Heart left ventricle (tissue), 16 donors: ENCODE data around the gene SNX5. TPM values are rescaled to one million over a fixed set of nuclear protein-coding genes. Genes with fewer than 3 reads are reported as not detected.

Experiments
- ATAC-seq, 4 donors: fragments of 200-7000 bp; cut with Tn5 transposase; one replicate each; pipeline ENCODE4 v1.9.1; 2020 to 2022; ENCODE audit warnings: moderate library complexity in 4 of 4, mild to moderate bottlenecking in 3 of 4, moderate number of reproducible peaks in 1 of 4
- DNase-seq, 5 donors: peaks; one replicate each; pipeline ENCODE4 v3.0.0-alpha.2; 2020
- H3K27ac ChIP-seq, 12 donors: fragments of 200-600 bp; sonication (generic) in 4 of 12; one replicate each; pipeline versions ENCODE4 v1.5.0 to v1.8.0; 2016 to 2022; ENCODE audit warnings: mild to moderate bottlenecking in 2 of 12
- H3K27me3 ChIP-seq, 9 donors: fragments of 200-600 bp; sonication (generic) in 2 of 9; one replicate each; pipeline versions ENCODE4 v1.5.1 to v1.8.0; 2016 to 2022; ENCODE audit warnings: mild to moderate bottlenecking in 3 of 9
- H3K36me3 ChIP-seq, 9 donors: fragments of 200-600 bp; sonication (generic) in 2 of 9; one replicate each; pipeline versions ENCODE4 v1.5.0 to v1.8.0; 2018 to 2022; ENCODE audit warnings: mild to moderate bottlenecking in 2 of 9
- H3K4me1 ChIP-seq, 12 donors: fragments of 200-600 bp; sonication (generic) in 4 of 12; one replicate each; pipeline versions ENCODE4 v1.5.0 to v1.8.0; 2016 to 2022; ENCODE audit warnings: mild to moderate bottlenecking in 3 of 12
- H3K4me3 ChIP-seq, 12 donors: fragments of 200-600 bp; sonication (generic) in 4 of 12; one replicate each; pipeline versions ENCODE4 v1.5.0 to v1.8.0; 2017 to 2022; ENCODE audit warnings: mild to moderate bottlenecking in 9 of 12, moderate library complexity in 4 of 12
- H3K9me3 ChIP-seq, 12 donors: fragments of 200-600 bp; sonication (generic) in 4 of 12; one replicate each; pipeline versions ENCODE4 v1.5.0 to v1.8.0; 2016 to 2022; ENCODE audit warnings: mild to moderate bottlenecking in 1 of 12
- CTCF ChIP-seq, 12 donors: fragments of 200-600 bp; sonication (generic) in 4 of 12; IDR thresholded peaks; one replicate each; pipeline versions ENCODE4 v1.5.0 to v1.8.0; 2018 to 2022; ENCODE audit warnings: antibody characterized with exemption in 12 of 12, mild to moderate bottlenecking in 5 of 12
- POLR2A ChIP-seq, 2 donors: fragments of 450-650 bp; IDR thresholded peaks; one replicate each; pipeline ENCODE4 v1.6.1; 2017; ENCODE audit warnings: antibody characterized with exemption in 2 of 2, mild to moderate bottlenecking in 2 of 2, moderate library complexity in 2 of 2
- WGBS, 4 donors: extraction: QIAGEN DNeasy Blood & Tissue Kit in 2 of 4; methylation state at CpG; one replicate each; pipeline versions ENCODE4 v1.1.5 to v1.1.7; 2013 to 2018; 5-methylcytosine and 5-hydroxymethylcytosine counted together
- intact Hi-C, 10 donors: fragments of 100-400 bp; cut with DNase I; formaldehyde crosslinking; loops; one replicate each; pipeline versions ENCODE4 v1.11.1 to v1.14.2; 2022
- polyA plus RNA-seq, 2 donors: library from polyadenylated mRNA; stranded (reverse); fragments of 200-250 nt; gene quantifications; one replicate each; pipeline ENCODE4 v1.2.3, GENCODE V29; 2013
- total RNA-seq, 9 donors: library from RNA; depleted of rRNA in 2 of 9; stranded (reverse); fragments of >200 nt in 2 of 9; fragmentation: NEBNext Ultra II Directional in 3 of 9; extraction: Animal tissue kit (Norgen Biotek cat#: 25700) in 3 of 9; gene quantifications; one replicate each; pipeline versions ENCODE4 v1.1.0 to v1.2.4, GENCODE V29; 2016 to 2023
- donor health status: ischemic (EF 13 %, LVEDD 7.1; RV severe dilation, severe dysfunction).
- donor health status: healthy with polysubstance abuse.
- donor health status: DM: no; HTN: yes; CAD: no.
- donor health status: DM: no; HTN: no; CAD: no.
- donor health status: ischemic (EF 25% LVEDD 6.9; RV normal size, moderate dysfunction).
- donor health status: ischemic (EF 25% LVEDD 5.7; RV mildly dilated, moderate dysfunction).
- donor health status: healthy.
- donor health status: DM: yes; HTN: yes; CAD: no.
- donor health status: ischemic (EF 35%, LVEDD 5.7; RV mildly dilated, moderate dysfunction).
- donor health status: nonischemic (EF 11% LVEDD 7.7; RV severe dilation, severe dysfunction).
- donor health status: DM: yes; HTN: yes; CAD: no.
- donor health status: PGD.
- donor health status: ischemic (EF 29% LVEDD 5.4; RV normal size, mild dysfunction).
- donor health status: nonischemic (EF 23%, LVEDD 6.1; RV moderate dilation, normal function).

SNX5 gene
- total and polyA plus RNA-seq, 11 donors: 32.8 to 75.0 (median 44.0) TPM

DNA sequence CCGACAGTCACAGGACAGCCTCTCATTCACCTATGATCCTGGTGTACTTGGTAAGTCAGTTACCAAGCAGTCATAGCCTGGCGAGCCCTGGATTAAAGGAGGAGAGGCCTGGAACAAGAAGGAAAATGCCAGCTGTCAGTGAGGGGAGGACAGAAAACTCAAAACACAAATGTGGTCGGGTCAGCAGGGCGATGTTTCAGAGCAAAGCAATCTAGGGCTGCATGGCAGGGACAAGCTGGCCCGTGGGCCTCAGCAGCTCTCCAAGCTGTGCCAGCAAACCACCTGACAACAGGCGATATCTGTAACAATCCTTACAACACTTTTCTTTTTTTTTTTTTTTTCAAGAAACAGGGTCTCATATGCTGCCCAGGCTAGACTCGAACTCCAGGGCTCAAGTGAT lies 40.5 kb upstream of the SNX5 start:
- no peak for TF ChIP-seq CTCF (IDR thresholded peaks at IDR 0.05)
- no peak for TF ChIP-seq POLR2A (IDR thresholded peaks at IDR 0.05)
- intact Hi-C loops: no loop called here
- Histone ChIP-seq H3K36me3 (no peaks in the 10 kb centered on the region), H3K4me1 (peaks cover 0 to 6% (median 0%) of the 10 kb centered on the region in 12 donors), H3K27me3 (no peaks in the 10 kb centered on the region), H3K9me3 (no peaks in the 10 kb centered on the region), H3K4me3 (no peak overlapping the region), H3K27ac (no peak overlapping the region)
- WGBS, 4 donors: 87 to 91% (median 91%) methylated on average over 7 of the region's 7 CpGs
- ATAC-seq: no peak
- DNase-seq: no peak

DNA sequence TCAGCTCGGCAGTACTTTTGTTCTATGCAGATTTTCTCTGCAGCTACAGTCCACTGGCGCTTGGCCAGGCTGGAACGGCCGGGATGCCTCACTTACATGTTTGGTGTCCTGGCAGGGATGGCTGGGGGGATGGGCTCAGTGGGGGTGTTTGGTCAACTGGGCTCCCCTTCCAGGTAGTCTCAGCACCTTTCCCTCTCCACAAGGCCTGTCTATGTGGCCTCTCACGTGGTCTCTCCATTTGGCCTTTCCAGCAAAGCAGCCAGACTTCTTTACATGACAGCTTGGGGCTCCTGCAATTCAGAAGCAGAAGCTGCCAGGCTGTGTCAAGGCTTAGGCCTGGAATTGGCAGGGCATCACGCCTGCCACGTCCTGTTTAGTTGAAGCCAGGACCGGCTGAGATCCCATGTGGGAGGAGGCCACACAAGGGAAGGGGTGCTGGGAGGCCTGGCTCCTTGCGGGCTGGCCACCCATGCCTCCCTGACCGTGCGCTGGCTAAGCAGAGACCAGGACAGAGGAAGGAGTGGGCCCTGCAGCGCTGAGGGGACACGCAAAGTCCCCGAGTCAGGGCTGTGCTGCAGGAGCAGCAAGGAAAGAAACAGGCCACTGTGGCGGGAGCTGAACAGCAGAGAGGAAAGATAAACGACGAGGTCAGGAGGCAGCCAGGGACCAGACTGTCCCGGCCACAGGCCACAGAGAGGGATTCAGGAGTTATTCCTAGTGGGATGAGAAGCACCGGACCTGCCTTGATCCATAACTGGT lies 39.1 kb upstream of the SNX5 start:
- peak overlapping the region in 1 of 12 donors; percentile 27 for H3K27ac ChIP-seq
- DNase-seq (peak in 3 of 5 donors; percentile 15 to 58 (median 20)), ATAC-seq (peak; percentile 15 to 71 (median 60))
- TF ChIP-seq POLR2A (IDR thresholded peaks at IDR 0.05): no peak
- TF ChIP-seq CTCF (IDR thresholded peaks at IDR 0.05): no peak
- H3K4me3 ChIP-seq: no peak overlapping the region
- no peaks in the 10 kb centered on the region for H3K36me3 ChIP-seq
- intact Hi-C loops: no loop called here
- WGBS, 4 donors: 57 to 60% (median 58%) methylated on average over 19 of the region's 19 CpGs
- H3K4me1 ChIP-seq: peaks cover 0 to 6% (median 0%) of the 10 kb centered on the region in 12 donors
- H3K27me3 ChIP-seq: no peaks in the 10 kb centered on the region
- no peaks in the 10 kb centered on the region for H3K9me3 ChIP-seq

- no peak for DNase-seq
- intact Hi-C loops: no loop called here
- no peak for TF ChIP-seq POLR2A (IDR thresholded peaks at IDR 0.05)
- TF ChIP-seq CTCF (IDR thresholded peaks at IDR 0.05): no peak
- Histone ChIP-seq H3K27me3 (no peaks in the 10 kb centered on the region), H3K27ac (no peak overlapping the region), H3K36me3 (no peaks in the 10 kb centered on the region), H3K4me3 (no peak overlapping the region), H3K4me1 (peaks cover 0 to 6% (median 0%) of the 10 kb centered on the region in 12 donors), H3K9me3 (no peaks in the 10 kb centered on the region)
- no peak for ATAC-seq
- WGBS, 4 donors: 85 to 94% (median 92%) methylated on average over 7 of the region's 7 CpGs
These were observed 38.1 kb upstream of the SNX5 start for GRCh38 chr20:18006684-18007083.

- peaks cover 0 to 6% (median 0%) of the 10 kb centered on the region in 12 donors for H3K4me1 ChIP-seq
- TF ChIP-seq POLR2A (IDR thresholded peaks at IDR 0.05) (no peak), CTCF (IDR thresholded peaks at IDR 0.05) (no peak)
- WGBS, 4 donors: 73 to 83% (median 79%) methylated on average over 6 of the region's 6 CpGs
These were observed 37.4 kb upstream of the SNX5 start for GRCh38 chr20:18005990-18006364.

More at GRCh38 chr20:18005990-18006364, 37.4 kb upstream of the SNX5 start:
- H3K4me3 ChIP-seq: no peak overlapping the region
- no peak overlapping the region for H3K27ac ChIP-seq
- H3K27me3 ChIP-seq: no peaks in the 10 kb centered on the region
- no peak for DNase-seq
- ATAC-seq: no peak
- H3K36me3 ChIP-seq: no peaks in the 10 kb centered on the region
- intact Hi-C loops: no loop called here
- H3K9me3 ChIP-seq: no peaks in the 10 kb centered on the region
